DOHH2 (cell line): ENCODE measurements around the gene TMEM144.

Experiments used
- EZH2phosphoT487 ChIP-seq: fragments of 200-600 bp; sonication (generic); IDR thresholded peaks from 2 replicates; pipeline ENCODE4 v1.6.1; 2017; ENCODE audit warnings: borderline replicate concordance, mild to moderate bottlenecking, antibody characterized with exemption, low read length, moderate library complexity, mixed read lengths
- TF ChIP-seq, protein P1 (sequence below): fragments of 200-600 bp; sonication (generic); IDR thresholded peaks from one replicate; pipeline ENCODE4 v1.5.1; 2014; ENCODE audit warnings: antibody characterized with exemption, mild to moderate bottlenecking, low read depth, low read length; ENCODE audit not compliant: poor library complexity, severe bottlenecking

GRCh38 chr4:158200214-158200613, 10.1 kb upstream of the TMEM144 start:
- TF ChIP-seq, protein P1, sequence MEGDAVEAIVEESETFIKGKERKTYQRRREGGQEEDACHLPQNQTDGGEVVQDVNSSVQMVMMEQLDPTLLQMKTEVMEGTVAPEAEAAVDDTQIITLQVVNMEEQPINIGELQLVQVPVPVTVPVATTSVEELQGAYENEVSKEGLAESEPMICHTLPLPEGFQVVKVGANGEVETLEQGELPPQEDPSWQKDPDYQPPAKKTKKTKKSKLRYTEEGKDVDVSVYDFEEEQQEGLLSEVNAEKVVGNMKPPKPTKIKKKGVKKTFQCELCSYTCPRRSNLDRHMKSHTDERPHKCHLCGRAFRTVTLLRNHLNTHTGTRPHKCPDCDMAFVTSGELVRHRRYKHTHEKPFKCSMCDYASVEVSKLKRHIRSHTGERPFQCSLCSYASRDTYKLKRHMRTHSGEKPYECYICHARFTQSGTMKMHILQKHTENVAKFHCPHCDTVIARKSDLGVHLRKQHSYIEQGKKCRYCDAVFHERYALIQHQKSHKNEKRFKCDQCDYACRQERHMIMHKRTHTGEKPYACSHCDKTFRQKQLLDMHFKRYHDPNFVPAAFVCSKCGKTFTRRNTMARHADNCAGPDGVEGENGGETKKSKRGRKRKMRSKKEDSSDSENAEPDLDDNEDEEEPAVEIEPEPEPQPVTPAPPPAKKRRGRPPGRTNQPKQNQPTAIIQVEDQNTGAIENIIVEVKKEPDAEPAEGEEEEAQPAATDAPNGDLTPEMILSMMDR: no peak
- no peak for TF ChIP-seq EZH2phosphoT487
